ENCODE results near the gene ARHGAP40. TPM values are rescaled to one million over a fixed set of nuclear protein-coding genes. Genes with fewer than 3 reads are reported as not detected.

ARHGAP40 gene
- total RNA-seq, 4 donors from 2014 or later = 0.21 to 1.2 TPM; not detected in 2

- no peaks in the 10 kb centered on the region for H3K36me3 ChIP-seq
- TF ChIP-seq CTCF (IDR thresholded peaks at IDR 0.05) = no peak
- no peak for TF ChIP-seq POLR2A (IDR thresholded peaks at IDR 0.05)
- DNase-seq = no peak
- no peaks in the 10 kb centered on the region for H3K4me1 ChIP-seq
- intact Hi-C loops (cut with DNase I; ENCODE audit: low total_unique reads) = no loop called here
- H3K27ac ChIP-seq = no peak overlapping the region
- H3K4me3 ChIP-seq = no peak overlapping the region
- no peaks in the 10 kb centered on the region for H3K9me3 ChIP-seq
- H3K27me3 ChIP-seq = no peaks in the 10 kb centered on the region
Measured at GRCh38 chr20:38581830-38582358, 19.7 kb upstream of the ARHGAP40 start.

GRCh38 chr20:38583306-38583705, 18.3 kb upstream of the ARHGAP40 start:
- no peak overlapping the region for H3K27ac ChIP-seq
- H3K27me3 ChIP-seq = no peaks in the 10 kb centered on the region
- intact Hi-C loops (cut with DNase I; ENCODE audit: low total_unique reads) = no loop called here
- no peak overlapping the region for H3K4me3 ChIP-seq
- no peaks in the 10 kb centered on the region for H3K9me3 ChIP-seq
- no peak for TF ChIP-seq CTCF (IDR thresholded peaks at IDR 0.05)
- TF ChIP-seq POLR2A (IDR thresholded peaks at IDR 0.05) = no peak
- H3K4me1 ChIP-seq = no peaks in the 10 kb centered on the region
- H3K36me3 ChIP-seq = no peaks in the 10 kb centered on the region
- DNase-seq = no peak

GRCh38 chr20:38584099-38584763, 17.4 kb upstream of the ARHGAP40 start:
- Histone ChIP-seq H3K4me3 (no peak overlapping the region), H3K4me1 (no peaks in the 10 kb centered on the region), H3K36me3 (no peaks in the 10 kb centered on the region), H3K27ac (no peak overlapping the region), H3K27me3 (no peaks in the 10 kb centered on the region), H3K9me3 (no peaks in the 10 kb centered on the region)
- intact Hi-C loops (cut with DNase I; ENCODE audit: low total_unique reads) = no loop called here
- no peak for DNase-seq
- TF ChIP-seq CTCF (IDR thresholded peaks at IDR 0.05) = no peak
- TF ChIP-seq POLR2A (IDR thresholded peaks at IDR 0.05) = no peak

- H3K4me1 ChIP-seq = no peaks in the 10 kb centered on the region
- no peak overlapping the region for H3K4me3 ChIP-seq
- no peak overlapping the region for H3K27ac ChIP-seq
- no peak for DNase-seq
- H3K9me3 ChIP-seq = no peaks in the 10 kb centered on the region
- no peaks in the 10 kb centered on the region for H3K36me3 ChIP-seq
- intact Hi-C loops (cut with DNase I; ENCODE audit: low total_unique reads) = no loop called here
- TF ChIP-seq POLR2A (IDR thresholded peaks at IDR 0.05) (no peak), CTCF (IDR thresholded peaks at IDR 0.05) (no peak)
- no peaks in the 10 kb centered on the region for H3K27me3 ChIP-seq
Measured at GRCh38 chr20:38585404-38586180, 16.0 kb upstream of the ARHGAP40 start.

GRCh38 chr20:38586181-38586525, 15.5 kb upstream of the ARHGAP40 start:
- intact Hi-C loops (cut with DNase I; ENCODE audit: low total_unique reads) = no loop called here
- no peaks in the 10 kb centered on the region for H3K27me3 ChIP-seq
- H3K9me3 ChIP-seq = no peaks in the 10 kb centered on the region
- TF ChIP-seq POLR2A (IDR thresholded peaks at IDR 0.05) (no peak), CTCF (IDR thresholded peaks at IDR 0.05) (no peak)
- no peaks in the 10 kb centered on the region for H3K36me3 ChIP-seq
- H3K4me3 ChIP-seq = no peak overlapping the region
- no peaks in the 10 kb centered on the region for H3K4me1 ChIP-seq
- no peak overlapping the region for H3K27ac ChIP-seq
- DNase-seq = no peak

All from uterus (tissue), 4 donors.